ENCODE measurements around the gene CCDC117.
"Not testable (repeated sequence)": the region's sequence is repeated elsewhere in the genome, so short reads cannot be mapped to it uniquely, and the experiment has no call there.

Gene CCDC117

DNA sequence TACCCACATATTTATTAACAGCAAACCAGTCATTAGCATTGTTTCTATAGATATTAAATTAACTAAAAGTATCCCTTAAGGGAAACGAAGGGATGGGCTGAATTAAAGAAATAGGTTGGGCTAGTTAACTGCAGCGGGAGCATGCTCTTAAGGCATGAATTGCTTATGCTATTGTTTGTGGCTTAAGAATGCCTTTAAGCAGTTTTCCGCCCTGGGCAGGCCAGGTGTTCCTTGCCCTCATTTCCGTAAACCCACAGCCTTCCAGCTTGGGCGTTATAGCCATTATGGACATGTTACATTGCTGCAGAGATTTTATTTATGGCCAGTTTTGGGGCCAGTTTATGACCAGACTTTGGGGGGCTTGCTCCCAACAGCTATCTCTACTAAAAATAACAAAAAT is 32.9 kb downstream of the CCDC117 start:
- DNase-seq, result peak; percentile 28

- DNase-seq, result peak; percentile 41
Observed at GRCh38 chr22:28808716-28809355, 36.3 kb downstream of the CCDC117 start.

- peak; percentile 61 for DNase-seq
Observed at GRCh38 chr22:28810821-28811491, 38.5 kb downstream of the CCDC117 start.

DNA sequence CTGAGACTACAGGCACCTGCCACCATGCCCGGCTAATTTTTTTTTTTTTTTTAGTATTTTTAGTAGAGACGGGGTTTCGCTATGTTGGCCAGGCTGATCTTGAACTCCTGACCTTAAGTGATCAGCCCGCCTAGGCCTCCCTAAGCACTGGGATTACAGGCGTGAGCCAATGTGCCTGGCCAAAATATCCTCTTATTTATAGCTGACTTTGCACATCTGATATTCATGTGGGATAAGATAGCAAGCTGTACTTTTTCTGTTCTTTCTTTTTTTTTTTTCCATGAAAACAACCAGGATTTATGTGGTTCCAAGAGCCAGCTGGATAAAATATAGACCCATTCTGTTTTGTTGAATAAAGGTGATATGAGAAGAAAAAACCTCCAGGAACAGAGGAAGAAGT is 40.0 kb downstream of the CCDC117 start:
- no peak for DNase-seq

DNA sequence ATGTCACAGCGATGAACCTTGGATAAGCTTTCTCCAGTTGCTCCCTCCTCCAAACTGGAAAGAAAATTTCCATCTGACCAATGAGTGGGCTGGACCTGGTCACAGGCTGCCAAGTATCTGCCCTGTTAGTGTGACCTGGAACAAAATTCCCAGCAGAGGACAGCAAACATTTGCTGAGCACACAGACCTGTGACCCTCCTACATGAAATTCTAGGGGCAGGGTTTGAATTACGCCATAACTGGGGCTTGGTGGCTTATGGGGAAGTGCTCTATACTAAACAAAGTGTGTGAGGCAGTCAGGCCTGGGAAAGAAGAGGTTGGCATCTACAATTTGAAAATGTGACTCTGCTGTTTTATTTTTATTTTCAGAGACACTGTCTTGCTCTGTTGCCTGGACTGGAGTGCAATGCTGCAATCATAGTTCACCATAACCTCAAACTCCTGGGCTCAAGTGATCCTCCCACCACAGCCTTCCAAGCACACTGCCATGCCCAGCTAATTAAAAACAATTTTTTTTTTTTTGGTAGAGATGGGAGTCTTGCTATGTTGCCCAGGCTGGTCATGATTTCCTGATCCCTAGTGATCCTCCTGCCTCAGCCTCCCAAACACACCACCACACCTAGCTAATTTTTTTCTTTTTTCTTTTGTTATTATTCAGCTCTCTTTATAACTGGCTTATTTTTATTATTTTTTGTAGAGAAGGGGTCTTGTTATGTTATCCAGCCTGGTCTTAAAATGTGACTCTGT is 41.5 kb downstream of the CCDC117 start:
- DNase-seq, result no peak

DNA sequence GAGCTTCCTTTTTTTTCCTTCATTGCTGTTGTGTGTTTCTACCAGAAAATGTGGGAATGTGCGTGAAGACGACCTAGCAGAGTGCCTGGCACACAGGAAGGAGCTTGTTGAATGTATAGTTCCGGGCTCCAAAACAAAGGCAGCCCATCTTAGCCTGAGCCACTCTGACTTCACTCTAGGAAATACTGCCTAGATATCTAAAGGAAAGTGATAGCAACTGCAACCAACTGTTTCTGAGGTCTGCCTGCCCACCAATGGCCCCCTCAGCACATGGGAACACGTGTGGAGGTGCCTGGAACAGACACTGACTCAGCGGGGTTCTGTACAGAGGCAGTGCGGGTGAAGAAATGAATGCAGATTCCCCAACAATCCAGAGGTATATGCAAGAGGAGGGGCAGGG is 42.6 kb downstream of the CCDC117 start:
- no peak for DNase-seq

DNA sequence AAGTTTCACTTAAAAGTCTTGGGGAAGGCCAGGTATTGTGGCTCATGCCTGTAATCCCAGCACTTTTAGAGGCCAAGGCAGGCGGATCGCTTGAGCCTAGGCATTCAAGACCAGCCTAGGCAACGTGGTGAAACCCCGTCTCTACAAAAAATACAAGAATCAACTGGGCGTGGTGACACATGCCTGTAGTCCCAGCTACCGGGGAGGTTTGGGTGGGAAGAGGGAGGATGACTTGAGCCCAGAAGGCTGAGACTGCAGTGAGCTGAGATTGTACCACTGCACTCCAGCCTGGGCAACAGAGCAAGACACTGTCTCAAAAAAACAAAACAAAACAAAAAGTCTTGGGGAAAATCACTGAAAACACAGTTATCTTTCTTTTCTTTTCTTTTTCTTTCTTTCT is 43.2 kb downstream of the CCDC117 start:
- DNase-seq, result no peak

- DNase-seq, result no peak
Observed at GRCh38 chr22:28817064-28817463, 44.6 kb downstream of the CCDC117 start.

GRCh38 chr22:28817919-28818859 is 45.7 kb downstream of the CCDC117 start:
- no peak for DNase-seq

- no peak for DNase-seq
Observed at GRCh38 chr22:28819253-28820096, 47.0 kb downstream of the CCDC117 start.

- DNase-seq, result no peak
Observed at GRCh38 chr22:28820885-28821284, 48.4 kb downstream of the CCDC117 start.

GRCh38 chr22:28821452-28821851 is 49.0 kb downstream of the CCDC117 start:
- no peak for DNase-seq

DNA sequence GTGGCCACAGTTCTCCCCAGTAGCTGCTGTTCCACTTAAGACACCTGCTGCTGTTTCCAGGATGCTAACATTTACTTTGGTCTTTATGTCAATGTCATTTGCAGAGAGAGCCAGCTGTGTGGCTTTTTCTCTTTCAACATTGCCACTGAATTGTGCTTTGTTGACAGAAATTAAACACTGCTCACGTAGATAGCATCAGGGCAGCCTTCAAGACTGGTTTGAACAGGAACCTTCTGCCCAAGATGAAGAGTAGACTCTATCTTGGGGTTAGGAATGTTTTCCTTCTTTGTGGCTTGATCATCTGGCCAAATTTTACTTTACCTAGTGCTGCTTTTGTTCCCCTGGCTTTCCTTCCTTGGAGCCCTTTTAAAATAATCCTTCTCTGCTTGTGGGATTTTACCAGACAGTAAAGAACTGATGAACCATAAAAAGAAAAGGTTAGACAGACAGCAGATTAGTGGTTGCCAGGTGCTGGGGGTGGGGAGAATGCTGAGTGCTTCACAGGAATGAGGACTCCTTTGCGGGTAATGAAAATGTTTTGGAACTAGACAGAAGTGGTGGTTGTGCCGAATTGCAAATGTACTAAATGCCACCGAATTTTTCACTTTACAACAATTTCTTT is 50.5 kb downstream of the CCDC117 start:
- DNase-seq, result no peak

- DNase-seq, result not testable (repeated sequence)
Observed at GRCh38 chr22:28824455-28824854, 52.0 kb downstream of the CCDC117 start.

GRCh38 chr22:28826430-28826829 is 53.9 kb downstream of the CCDC117 start:
- not testable (repeated sequence) for DNase-seq

DNA sequence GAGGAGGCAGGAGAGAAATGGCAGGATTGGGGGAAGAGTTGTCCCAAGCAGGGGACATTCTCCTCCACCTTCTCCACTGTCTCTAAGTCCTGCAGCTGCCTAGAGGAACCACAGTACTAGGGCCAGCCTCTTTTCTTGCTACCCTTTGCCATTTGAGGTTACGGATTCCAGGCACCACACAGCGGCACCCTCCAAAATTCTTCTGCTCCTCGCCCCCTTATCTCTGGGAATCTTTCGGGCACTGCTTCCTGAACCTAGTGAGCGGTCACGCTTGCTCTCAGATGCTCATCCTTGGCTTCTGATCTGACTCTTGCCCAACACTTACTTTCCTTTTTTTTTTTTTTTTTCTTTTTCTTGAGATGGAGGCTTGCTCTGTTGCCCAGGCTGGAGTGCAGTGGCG is 54.4 kb downstream of the CCDC117 start:
- DNase-seq, result no peak

- peak; percentile 86 for DNase-seq
Observed at GRCh38 chr22:28829358-28830181, 57.1 kb downstream of the CCDC117 start.

DNA sequence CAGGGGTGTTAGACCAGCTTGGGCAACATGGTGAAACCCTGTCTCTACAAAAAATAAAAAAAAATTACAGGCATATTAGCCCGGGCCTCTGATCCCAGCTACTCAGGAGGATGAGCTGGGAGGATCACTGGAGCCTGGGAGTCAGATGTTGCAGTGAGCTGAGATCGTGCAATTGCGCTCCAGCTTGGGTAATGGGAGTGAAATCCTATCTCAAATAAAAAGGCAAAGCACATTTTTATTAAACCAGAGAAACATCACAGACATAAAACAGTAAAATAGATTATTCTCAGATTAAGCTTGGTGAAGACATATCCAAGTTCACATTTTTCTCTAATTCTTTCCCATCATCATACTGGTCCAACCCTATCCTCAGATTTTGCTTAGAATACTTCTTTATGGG is 57.9 kb downstream of the CCDC117 start:
- DNase-seq, result no peak

DNA sequence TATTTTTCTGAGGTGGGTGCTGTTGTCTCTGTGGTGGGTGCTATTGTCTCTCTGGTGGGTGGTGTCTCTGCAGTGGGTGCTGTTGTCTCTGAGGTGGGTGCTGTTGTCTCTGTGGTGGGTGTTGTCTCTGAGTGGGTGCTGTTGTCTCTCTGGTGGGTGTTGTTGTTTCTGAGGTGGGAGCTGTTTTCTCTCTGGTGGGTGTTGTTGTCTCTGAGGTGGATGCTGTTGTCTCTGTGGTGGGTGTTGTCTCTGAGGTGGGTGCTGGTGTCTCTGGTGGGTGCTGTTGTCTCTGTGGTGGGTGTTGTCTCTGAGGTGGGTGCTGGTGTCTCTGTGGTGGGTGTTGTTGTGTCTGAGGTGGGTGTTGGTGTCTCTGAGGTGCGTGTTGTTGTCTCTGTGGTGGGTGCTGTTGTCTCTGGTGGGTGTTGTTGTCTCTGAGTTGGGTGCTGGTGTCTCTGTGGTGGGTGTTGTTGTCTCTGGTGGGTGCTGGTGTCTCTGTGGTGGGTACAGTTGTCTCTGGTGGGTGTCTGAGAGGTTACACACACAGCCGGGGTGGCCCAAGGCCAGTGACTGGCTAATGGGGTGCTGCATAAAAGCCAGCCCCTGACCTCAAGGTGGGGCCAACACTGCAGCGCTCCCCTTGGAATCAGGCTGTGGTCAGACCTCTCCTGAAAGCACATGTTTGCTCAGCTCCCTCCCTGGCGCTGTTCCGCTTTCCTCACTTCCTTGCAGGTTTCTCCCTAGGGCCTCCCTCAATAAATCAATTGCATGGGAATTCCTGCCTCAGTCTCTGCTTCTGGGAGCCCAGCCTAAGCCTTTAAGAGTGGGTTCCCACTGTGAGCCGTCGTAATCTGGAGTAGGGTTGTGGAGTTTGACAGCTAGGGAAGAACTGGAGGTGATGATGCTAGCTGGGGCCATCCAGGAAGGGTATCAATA is 58.9 kb downstream of the CCDC117 start:
- DNase-seq, result no peak
